ENCODE results near the gene ORMDL2. TPM values are rescaled to one million over a fixed set of nuclear protein-coding genes. Genes with fewer than 3 reads are reported as not detected.

The ORMDL2 gene
- polyA plus RNA-seq, 1 donor from 2014 or later: 11.5 TPM

DNA sequence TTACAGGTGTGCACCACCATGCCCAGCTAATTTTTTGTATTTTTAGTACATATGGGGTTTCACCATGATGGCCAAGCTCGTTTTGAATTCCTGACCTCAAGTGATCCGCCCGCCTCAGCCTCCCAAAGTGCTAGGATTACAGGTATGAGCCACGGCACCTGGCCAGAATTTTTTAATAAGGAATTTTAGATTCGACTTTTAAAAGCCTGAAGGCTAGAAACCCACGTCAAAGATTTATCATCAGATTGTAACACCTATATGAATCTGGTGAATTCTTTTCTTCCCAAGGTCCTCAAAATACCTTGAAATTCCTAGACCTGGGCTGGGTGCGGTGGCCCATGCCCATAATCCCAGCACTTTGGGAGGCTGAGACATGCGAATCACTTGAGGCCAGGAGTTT lies 43.6 kb downstream of the ORMDL2 start:
- no peaks in the 10 kb centered on the region for H3K36me3 ChIP-seq (ENCODE audit: insufficient read depth, low read length)
- no peak overlapping the region for H3K27ac ChIP-seq (ENCODE audit: low read length)
- H3K4me2 ChIP-seq (ENCODE audit: low read length): no peak overlapping the region
- H4K20me1 ChIP-seq (ENCODE audit: insufficient read depth): no peaks in the 10 kb centered on the region
- H3K9ac ChIP-seq (ENCODE audit: low read length): no peak overlapping the region
- H3K9me2 ChIP-seq (ENCODE audit: insufficient read depth, low read length): no peaks in the 10 kb centered on the region
- peaks cover 4% of the 10 kb centered on the region for H3K9me3 ChIP-seq (ENCODE audit: low read length)
- no peaks in the 10 kb centered on the region for H3F3A ChIP-seq (ENCODE audit: insufficient read depth, low read length, poor library complexity, severe bottlenecking)
- H3K4me3 ChIP-seq (ENCODE audit: low read length): no peak overlapping the region
- H2AFZ ChIP-seq (ENCODE audit: low read depth, low read length): no peak overlapping the region
- H3K79me2 ChIP-seq (replicated peaks; ENCODE audit: insufficient read depth, low read length): no peaks in the 10 kb centered on the region
- H3K27me3 ChIP-seq (ENCODE audit: insufficient read depth, low read depth, low read length): no peaks in the 10 kb centered on the region
- TF ChIP-seq TAF1 (IDR thresholded peaks at IDR 0.05; ENCODE audit: low read depth): no peak
- TF ChIP-seq, protein P1, sequence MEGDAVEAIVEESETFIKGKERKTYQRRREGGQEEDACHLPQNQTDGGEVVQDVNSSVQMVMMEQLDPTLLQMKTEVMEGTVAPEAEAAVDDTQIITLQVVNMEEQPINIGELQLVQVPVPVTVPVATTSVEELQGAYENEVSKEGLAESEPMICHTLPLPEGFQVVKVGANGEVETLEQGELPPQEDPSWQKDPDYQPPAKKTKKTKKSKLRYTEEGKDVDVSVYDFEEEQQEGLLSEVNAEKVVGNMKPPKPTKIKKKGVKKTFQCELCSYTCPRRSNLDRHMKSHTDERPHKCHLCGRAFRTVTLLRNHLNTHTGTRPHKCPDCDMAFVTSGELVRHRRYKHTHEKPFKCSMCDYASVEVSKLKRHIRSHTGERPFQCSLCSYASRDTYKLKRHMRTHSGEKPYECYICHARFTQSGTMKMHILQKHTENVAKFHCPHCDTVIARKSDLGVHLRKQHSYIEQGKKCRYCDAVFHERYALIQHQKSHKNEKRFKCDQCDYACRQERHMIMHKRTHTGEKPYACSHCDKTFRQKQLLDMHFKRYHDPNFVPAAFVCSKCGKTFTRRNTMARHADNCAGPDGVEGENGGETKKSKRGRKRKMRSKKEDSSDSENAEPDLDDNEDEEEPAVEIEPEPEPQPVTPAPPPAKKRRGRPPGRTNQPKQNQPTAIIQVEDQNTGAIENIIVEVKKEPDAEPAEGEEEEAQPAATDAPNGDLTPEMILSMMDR (IDR thresholded peaks at IDR 0.05; ENCODE audit: poor library complexity, severe bottlenecking): no peak
- TF ChIP-seq SMC3 (conservative IDR thresholded peaks at IDR 0.05; ENCODE audit: poor library complexity): no peak
- no peak for TF ChIP-seq RAD21 (conservative IDR thresholded peaks at IDR 0.05)
- no peak for TF ChIP-seq POLR2AphosphoS5 (IDR thresholded peaks at IDR 0.05)
- TF ChIP-seq EZH2 (IDR thresholded peaks at IDR 0.05; ENCODE audit: borderline replicate concordance, insufficient read depth, low read length, poor library complexity, severe bottlenecking): no peak
- TF ChIP-seq, protein P2, sequence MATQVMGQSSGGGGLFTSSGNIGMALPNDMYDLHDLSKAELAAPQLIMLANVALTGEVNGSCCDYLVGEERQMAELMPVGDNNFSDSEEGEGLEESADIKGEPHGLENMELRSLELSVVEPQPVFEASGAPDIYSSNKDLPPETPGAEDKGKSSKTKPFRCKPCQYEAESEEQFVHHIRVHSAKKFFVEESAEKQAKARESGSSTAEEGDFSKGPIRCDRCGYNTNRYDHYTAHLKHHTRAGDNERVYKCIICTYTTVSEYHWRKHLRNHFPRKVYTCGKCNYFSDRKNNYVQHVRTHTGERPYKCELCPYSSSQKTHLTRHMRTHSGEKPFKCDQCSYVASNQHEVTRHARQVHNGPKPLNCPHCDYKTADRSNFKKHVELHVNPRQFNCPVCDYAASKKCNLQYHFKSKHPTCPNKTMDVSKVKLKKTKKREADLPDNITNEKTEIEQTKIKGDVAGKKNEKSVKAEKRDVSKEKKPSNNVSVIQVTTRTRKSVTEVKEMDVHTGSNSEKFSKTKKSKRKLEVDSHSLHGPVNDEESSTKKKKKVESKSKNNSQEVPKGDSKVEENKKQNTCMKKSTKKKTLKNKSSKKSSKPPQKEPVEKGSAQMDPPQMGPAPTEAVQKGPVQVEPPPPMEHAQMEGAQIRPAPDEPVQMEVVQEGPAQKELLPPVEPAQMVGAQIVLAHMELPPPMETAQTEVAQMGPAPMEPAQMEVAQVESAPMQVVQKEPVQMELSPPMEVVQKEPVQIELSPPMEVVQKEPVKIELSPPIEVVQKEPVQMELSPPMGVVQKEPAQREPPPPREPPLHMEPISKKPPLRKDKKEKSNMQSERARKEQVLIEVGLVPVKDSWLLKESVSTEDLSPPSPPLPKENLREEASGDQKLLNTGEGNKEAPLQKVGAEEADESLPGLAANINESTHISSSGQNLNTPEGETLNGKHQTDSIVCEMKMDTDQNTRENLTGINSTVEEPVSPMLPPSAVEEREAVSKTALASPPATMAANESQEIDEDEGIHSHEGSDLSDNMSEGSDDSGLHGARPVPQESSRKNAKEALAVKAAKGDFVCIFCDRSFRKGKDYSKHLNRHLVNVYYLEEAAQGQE (IDR thresholded peaks at IDR 0.05; ENCODE audit: borderline replicate concordance): no peak
- TF ChIP-seq EP300 (conservative IDR thresholded peaks at IDR 0.05; ENCODE audit: poor library complexity, severe bottlenecking): no peak
- no peak for TF ChIP-seq MXI1 (conservative IDR thresholded peaks at IDR 0.05; ENCODE audit: poor library complexity, severe bottlenecking)

DNA sequence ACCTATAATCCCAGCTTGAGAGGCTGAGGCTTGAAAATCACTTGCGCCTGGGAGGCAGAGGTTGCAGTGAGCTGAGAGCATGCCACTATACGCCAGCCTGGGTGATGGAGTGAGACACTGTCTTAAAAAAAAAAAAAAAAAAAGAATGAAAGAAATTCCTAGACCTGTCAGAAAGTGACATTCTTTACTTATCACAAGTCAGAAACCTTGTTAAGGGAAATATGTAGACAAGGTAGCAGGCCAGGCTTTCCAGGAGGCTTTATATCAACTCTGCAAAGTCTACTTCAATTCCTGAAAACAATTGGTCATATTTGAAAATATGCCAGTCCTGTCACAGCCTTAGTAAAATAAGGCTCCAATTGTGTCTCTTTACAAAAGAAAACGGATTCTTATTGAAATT lies 44.0 kb downstream of the ORMDL2 start:
- no peaks in the 10 kb centered on the region for H3K36me3 ChIP-seq (ENCODE audit: insufficient read depth, low read length)
- no peak overlapping the region for H2AFZ ChIP-seq (ENCODE audit: low read depth, low read length)
- H3K9ac ChIP-seq (ENCODE audit: low read length): no peak overlapping the region
- no peaks in the 10 kb centered on the region for H3K79me2 ChIP-seq (replicated peaks; ENCODE audit: insufficient read depth, low read length)
- H3K9me2 ChIP-seq (ENCODE audit: insufficient read depth, low read length): no peaks in the 10 kb centered on the region
- no peaks in the 10 kb centered on the region for H4K20me1 ChIP-seq (ENCODE audit: insufficient read depth)
- peaks cover 4% of the 10 kb centered on the region for H3K9me3 ChIP-seq (ENCODE audit: low read length)
- no peak overlapping the region for H3K27ac ChIP-seq (ENCODE audit: low read length)
- no peak for TF ChIP-seq TAF1 (IDR thresholded peaks at IDR 0.05; ENCODE audit: low read depth)
- no peak for TF ChIP-seq MXI1 (conservative IDR thresholded peaks at IDR 0.05; ENCODE audit: poor library complexity, severe bottlenecking)
- TF ChIP-seq, protein P1 (IDR thresholded peaks at IDR 0.05; ENCODE audit: poor library complexity, severe bottlenecking): no peak
- no peak for TF ChIP-seq EP300 (conservative IDR thresholded peaks at IDR 0.05; ENCODE audit: poor library complexity, severe bottlenecking)
- H3F3A ChIP-seq (ENCODE audit: insufficient read depth, low read length, poor library complexity, severe bottlenecking): no peaks in the 10 kb centered on the region
- no peak overlapping the region for H3K4me3 ChIP-seq (ENCODE audit: low read length)
- no peaks in the 10 kb centered on the region for H3K27me3 ChIP-seq (ENCODE audit: insufficient read depth, low read depth, low read length)
- no peak overlapping the region for H3K4me2 ChIP-seq (ENCODE audit: low read length)
